ENCODE measurements around the gene IZUMO1.
"Not testable (repeated sequence)": the region's sequence is repeated elsewhere in the genome, so short reads cannot be mapped to it uniquely, and the experiment has no call there.

Gene IZUMO1

GRCh38 chr19:48746738-48747575, at the start of gene IZUMO1:
Gene IZUMO1 (minus strand): TSS chr19:48746909. CDS start chr19:48745859, 1,050 bp downstream.
- DNase-seq (ENCODE audit: low read depth) = peak; percentile 93

DNA sequence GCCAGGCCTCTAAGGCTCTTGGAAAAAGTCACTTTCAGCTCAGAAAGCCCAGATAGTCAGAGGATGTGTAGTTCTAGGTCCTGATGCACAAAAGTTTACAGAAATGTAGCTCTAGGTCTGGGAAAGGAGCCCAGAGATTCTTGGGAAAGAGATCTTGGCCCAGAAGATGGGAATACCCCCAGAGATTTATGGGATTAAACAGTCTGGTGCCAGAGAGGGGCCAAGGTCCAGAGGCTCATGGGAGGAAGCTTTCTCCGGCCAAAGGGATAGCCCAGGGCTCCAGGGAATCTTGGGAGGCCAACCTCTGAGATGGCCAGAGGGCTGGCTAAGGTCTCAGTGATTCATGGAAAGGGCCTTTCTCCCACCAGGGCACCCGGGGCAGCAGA, 49.0 kb upstream of the IZUMO1 start:
- no peak for DNase-seq (ENCODE audit: low read depth)

GRCh38 chr19:48795055-48795684, 48.5 kb upstream of the IZUMO1 start:
- peak; percentile 95 for DNase-seq (ENCODE audit: low read depth)

- no peak for DNase-seq (ENCODE audit: low read depth)
Measured at GRCh38 chr19:48794291-48794690, 47.6 kb upstream of the IZUMO1 start.

- DNase-seq (ENCODE audit: low read depth) = no peak
Measured at GRCh38 chr19:48793271-48793670, 46.6 kb upstream of the IZUMO1 start.

DNA sequence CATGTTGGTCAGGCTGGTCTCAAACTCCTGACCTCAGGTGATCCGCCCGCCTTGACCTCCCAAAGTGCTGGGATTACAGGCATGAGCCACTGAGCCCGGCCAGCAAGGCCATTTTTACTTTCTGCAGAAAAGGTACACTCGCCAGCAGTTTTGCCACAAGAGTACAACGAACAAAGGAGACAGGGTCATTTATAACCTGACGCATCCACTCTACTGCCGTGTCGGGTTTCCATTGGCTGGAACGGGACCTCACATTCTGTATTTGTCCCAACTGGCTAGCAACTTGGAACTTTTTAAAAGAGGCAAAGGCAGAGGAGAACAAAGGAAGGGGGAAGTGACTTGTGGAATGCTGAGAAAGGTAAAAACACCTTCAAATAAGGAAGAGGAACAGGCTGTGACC, 40.6 kb upstream of the IZUMO1 start:
- DNase-seq (ENCODE audit: low read depth) = not testable (repeated sequence)

- DNase-seq (ENCODE audit: low read depth) = not testable (repeated sequence)
Measured at GRCh38 chr19:48786422-48786821, 39.7 kb upstream of the IZUMO1 start.

DNA sequence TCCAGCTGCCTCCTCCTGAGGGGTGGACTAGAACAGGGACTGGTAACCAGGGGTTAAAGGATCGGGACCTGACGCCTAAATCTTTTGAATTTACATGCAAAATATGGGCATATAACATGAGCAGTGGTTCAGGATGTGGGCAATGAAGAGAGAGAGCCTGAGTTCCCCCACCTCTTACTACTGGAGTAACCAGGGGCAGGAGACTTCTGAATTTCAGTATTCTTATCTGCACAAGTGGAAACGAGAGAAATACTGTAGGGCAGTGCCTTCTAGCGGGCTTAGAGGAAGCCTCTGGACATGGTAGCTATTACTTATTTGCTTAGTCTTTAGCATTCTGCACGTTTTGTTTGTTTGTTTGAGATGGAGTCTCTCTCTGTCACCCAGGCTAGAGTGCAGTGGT, 37.8 kb upstream of the IZUMO1 start:
- DNase-seq (ENCODE audit: low read depth) = peak; percentile 20

DNA sequence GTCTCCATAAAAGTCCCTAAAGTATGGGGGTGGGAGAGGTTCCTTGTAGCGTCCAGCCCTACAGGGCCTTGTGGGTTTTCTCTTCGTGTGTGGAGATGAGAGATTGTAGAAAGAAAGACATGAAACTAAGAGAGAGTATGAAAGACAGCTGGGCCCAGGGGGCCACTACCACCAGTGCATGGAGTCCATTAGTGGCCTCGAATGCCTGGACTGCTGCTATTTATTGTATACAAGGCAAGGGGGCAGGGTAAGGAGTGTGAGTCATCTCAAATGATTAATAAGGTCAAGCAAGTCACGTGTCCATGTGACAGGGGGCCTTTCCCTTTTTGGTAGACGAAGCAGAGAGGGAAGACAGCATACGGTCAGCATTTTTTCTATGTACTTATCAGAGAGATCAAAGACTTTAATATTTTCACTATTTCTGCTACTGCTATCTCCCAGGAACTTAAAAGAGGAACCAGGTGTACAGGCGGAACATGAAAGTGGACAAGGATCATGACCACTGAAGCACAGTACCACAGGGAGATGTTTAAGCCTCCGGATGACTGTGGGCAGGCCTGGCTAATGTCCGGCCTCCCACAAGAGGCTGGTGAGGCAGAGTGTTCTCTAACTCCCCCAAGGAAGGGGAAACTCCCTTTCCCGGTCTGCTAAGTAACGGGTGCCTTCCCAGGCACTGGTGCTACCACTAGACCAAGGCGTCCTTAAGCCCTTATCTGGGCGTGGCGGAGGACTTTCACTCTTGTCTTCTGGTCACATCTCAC, 34.1 kb upstream of the IZUMO1 start:
- peak; percentile 63 for DNase-seq (ENCODE audit: low read depth)

DNA sequence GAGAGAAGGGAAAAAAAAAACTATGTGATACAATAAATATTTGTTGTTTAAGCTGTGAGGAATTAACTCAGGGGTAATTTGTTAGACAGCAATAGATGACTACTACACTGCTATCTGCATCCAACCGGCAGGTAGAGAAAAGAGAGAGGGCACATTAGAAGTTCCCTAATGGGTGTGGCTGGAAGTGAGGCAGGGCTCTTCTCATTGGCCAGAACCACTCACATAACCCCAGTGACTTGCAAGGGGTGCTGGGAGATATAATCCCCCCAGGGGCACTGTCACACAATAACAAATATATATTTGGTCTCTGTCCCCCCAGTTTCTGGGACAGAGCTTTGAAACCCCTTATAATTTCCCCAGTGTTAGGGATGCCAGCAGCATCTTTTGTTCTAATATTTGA, 32.9 kb upstream of the IZUMO1 start:
- DNase-seq (ENCODE audit: low read depth) = no peak

- DNase-seq (ENCODE audit: low read depth) = no peak
Measured at GRCh38 chr19:48777720-48778119, 31.0 kb upstream of the IZUMO1 start.

DNA sequence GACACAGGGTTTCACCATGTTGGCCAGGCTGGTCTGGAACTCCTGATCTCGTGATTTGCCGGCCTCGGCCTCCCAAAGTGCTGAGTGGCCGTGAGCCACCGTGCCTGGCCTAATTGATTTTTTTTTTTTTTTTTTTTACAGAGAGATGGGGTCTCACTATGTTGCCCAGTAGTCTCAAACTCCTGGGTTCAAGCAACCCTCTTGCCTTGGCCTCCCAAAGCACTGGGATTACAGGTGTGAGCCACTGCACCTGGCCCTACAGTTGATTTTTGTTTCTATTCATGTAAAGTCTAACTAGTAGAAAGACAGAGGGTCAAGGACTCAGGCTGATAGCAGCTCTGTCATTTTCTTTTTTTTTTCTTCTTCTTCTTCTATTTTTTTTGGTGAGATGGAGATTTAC, 30.4 kb upstream of the IZUMO1 start:
- no peak for DNase-seq (ENCODE audit: low read depth)

GRCh38 chr19:48772503-48772953, 25.8 kb upstream of the IZUMO1 start:
- no peak for DNase-seq (ENCODE audit: low read depth)

DNA sequence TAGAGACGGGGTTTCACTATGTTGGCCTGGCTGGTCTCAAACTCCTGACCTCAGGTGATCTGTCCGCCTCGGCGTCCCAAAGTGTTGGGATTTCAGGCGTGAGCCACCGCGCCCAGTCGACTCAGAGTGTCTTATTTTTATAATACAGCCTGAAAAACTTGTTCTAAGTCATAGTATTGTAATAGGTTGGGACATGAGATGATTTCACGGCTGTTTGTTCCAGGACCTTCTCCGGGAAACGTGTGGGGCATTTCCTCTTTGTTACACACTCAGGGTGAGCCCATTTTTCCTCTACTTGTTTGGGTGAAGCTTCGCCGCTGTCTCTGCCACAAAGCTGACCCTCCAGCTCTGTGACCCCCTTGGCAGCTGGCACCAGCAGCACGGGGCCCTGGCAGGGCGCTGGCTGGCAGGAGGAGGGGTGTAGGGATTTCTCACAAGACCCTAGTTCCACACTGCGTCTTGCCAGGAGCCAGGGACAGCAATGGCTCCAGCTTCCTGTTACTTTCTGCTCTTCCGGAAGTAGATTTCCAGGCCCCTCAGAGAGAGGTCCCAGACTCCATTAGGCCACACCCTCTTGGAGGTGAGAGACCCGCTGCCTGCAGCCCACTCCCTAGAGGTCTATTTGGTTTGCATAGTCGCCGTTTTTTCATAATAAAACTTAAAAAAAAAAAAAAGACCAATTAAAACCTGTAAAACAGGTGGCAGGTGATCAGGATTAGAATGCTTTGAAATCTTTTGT, 24.2 kb upstream of the IZUMO1 start:
- DNase-seq (ENCODE audit: low read depth) = no peak

- DNase-seq (ENCODE audit: low read depth) = peak; percentile 83
Measured at GRCh38 chr19:48770266-48770665, 23.6 kb upstream of the IZUMO1 start.

GRCh38 chr19:48768994-48769713, 22.4 kb upstream of the IZUMO1 start:
- DNase-seq (ENCODE audit: low read depth) = no peak

DNA sequence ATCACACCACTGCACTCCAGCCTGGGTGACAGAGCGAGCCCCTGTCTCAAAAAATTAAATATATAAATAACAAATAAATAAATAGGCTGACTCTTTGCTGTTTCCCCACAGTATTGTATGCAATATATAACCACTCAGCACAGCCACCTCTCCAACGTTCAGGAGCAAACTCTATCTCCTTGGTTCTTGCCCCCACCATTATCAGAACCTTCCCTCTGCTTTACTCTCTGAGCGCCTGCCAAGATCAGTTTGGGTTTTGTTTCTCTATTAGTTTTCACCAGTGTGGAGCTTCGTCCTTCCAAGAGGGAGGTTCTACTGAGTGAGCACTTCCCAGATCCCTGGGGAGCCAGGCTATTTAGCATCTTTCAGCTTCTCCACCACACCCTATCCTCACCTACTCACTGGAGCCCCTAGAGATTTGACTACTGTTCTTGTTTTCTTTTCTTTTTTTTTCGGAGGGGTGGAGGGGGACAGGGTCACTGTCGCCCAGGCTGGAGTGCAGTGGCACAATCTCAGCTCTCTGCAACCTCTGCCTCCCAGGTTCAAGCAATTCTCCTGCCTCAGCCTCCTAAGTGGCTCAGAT, 21.6 kb upstream of the IZUMO1 start:
- not testable (repeated sequence) for DNase-seq (ENCODE audit: low read depth)

DNA sequence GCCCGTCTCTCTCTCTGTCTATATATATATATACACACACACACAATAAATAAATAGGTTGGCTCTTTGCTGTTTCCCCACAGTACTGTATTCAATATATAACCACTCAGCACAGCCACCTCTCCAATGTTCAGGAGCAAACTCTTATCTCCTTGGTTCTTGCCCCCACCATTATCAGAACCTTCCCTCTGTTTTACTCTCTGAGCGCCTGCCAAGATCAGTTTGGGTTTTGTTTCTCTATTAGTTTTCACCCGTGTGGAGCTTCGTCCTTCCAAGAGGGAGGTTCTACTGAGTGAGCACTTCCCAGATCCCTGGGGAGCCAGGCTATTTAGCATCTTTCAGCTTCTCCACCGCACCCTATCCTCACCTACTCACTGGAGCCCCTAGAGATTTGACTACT, 19.1 kb upstream of the IZUMO1 start:
- not testable (repeated sequence) for DNase-seq (ENCODE audit: low read depth)

DNA sequence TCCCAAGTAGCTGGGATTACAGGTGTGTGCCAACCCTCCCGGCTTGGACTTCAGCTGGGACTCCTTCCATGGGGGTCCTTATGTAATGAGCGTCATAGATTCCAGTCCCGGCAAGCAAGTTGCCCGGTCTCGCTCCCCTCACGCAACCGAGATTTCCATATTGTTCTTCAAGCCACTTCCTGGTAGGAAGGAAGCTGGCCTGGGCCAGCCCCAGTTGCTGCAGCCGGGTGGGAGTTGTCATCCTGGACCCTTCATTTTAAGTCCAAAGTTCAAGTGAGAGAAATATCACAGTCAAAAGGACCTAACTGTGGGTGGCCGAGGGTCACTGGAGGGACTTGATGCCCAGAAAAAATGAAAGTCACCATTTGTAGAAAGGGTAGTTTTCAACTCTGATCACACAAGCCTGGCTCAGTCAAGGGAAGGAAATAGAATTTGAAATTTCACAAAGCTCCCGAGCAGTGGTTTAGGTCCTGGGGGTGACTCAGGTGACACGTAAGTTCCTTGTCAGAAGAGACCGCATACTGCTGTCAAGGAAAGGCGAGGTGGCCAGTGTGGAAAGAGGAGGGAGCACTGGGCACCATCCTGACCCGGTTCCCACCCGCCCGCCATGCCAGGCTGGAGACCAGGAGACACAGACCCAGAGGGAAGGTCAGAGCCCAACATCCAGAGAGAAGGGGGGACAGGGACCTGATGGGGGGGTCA, 13.9 kb upstream of the IZUMO1 start:
- no peak for DNase-seq (ENCODE audit: low read depth)

DNA sequence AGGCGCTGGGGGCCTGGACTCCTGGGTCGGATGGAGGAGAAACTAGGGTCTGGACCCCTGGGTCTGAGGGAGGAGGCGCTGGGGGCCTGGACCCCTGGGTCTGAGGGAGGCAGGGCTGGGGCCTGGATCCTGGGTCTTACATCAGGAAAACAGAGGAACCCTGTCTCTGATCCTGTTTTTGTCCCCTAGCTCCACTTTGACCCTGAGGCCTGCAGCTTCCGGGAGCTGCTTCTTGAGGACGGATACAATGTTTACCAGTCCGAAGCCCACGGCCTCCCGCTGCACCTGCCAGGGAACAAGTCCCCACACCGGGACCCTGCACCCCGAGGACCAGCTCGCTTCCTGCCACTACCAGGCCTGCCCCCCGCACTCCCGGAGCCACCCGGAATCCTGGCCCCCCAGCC, 11.0 kb upstream of the IZUMO1 start:
- DNase-seq (ENCODE audit: low read depth) = no peak
